WTC11 (cell line): Measurements from ENCODE around the gene WBP2. TPM values are rescaled to one million over a fixed set of nuclear protein-coding genes. Genes with fewer than 3 reads are reported as not detected.

Experiments used
- ATAC-seq: fragments of 200-7000 bp; cut with Tn5 transposase; 2 replicates; pipeline ENCODE4 v1.10.0; 2021; ENCODE audit warnings: mild to moderate bottlenecking, moderate library complexity
- CTCF ChIA-PET: fragments of 300-600 bp; sonication (Branson Sonifier 250); formaldehyde crosslinking; loops from one replicate; lab custom pipeline; 2021; ENCODE audit warnings: antibody characterized with exemption; lab: Charles Lee
- POLR2A ChIA-PET: fragments of 350-600 bp; sonication (Branson Sonifier 250); formaldehyde crosslinking; loops from one replicate; lab custom pipeline; 2021; ENCODE audit warnings: antibody characterized with exemption; lab: Charles Lee
- DNase-seq: peaks from one replicate; pipeline ENCODE4 v3.0.0; 2021; ENCODE audit warnings: low spot score
- H3K27ac Mint-ChIP-seq: 2 replicates; pipeline ENCODE4 v1.8.0; 2021; ENCODE audit warnings: mixed read lengths
- H3K27me3 Mint-ChIP-seq: 2 replicates; pipeline ENCODE4 v1.8.0; 2021; ENCODE audit warnings: low read depth, mild to moderate bottlenecking, moderate library complexity, mixed read lengths
- H3K36me3 Mint-ChIP-seq: 2 replicates; pipeline ENCODE4 v1.8.0; 2021; ENCODE audit warnings: mixed read lengths
- H3K4me1 Mint-ChIP-seq: 2 replicates; pipeline ENCODE4 v1.8.0; 2022; ENCODE audit warnings: mixed read lengths
- H3K4me3 Mint-ChIP-seq: 2 replicates; pipeline ENCODE4 v1.8.0; 2021; ENCODE audit warnings: mild to moderate bottlenecking, moderate library complexity, mixed read lengths
- H3K9me3 Mint-ChIP-seq: 2 replicates; pipeline ENCODE4 v1.8.0; 2021; ENCODE audit warnings: mixed read lengths
- ESRRA ChIP-seq: sonication (generic); formaldehyde crosslinking; IDR thresholded peaks from 2 replicates; pipeline ENCODE4 v1.8.1; 2022; ENCODE audit warnings: mild to moderate bottlenecking, missing genetic modification reagents, borderline replicate concordance
- FOXK1 ChIP-seq: sonication (generic); formaldehyde crosslinking; IDR thresholded peaks from 2 replicates; pipeline ENCODE4 v1.8.0; 2022; ENCODE audit warnings: mild to moderate bottlenecking, moderate library complexity, missing genetic modification reagents
- GTF2I ChIP-seq: fragments of 250-450 bp; sonication (Bioruptor Pico); conservative IDR thresholded peaks from 2 replicates; pipeline ENCODE4 v1.4.0; 2021; ENCODE audit warnings: mild to moderate bottlenecking
- NFE2L1 ChIP-seq: sonication (generic); formaldehyde crosslinking; IDR thresholded peaks from 2 replicates; pipeline ENCODE4 v1.8.1; 2023; ENCODE audit warnings: missing genetic modification reagents
- NR1H2 ChIP-seq: sonication (generic); formaldehyde crosslinking; IDR thresholded peaks from 2 replicates; pipeline ENCODE4 v1.9.0; 2021; ENCODE audit warnings: mild to moderate bottlenecking, moderate library complexity, missing genetic modification reagents
- ZNF423 ChIP-seq: fragments of 250-450 bp; sonication (Bioruptor Pico); IDR thresholded peaks from 2 replicates; pipeline ENCODE4 v2.1.2; 2022; ENCODE audit warnings: mild to moderate bottlenecking, moderate library complexity
- total RNA-seq: library from RNA; stranded (reverse); gene quantifications from 3 replicates; pipeline ENCODE4 v1.2.3, GENCODE V29; 2021
- TF ChIP-seq, protein P1 (sequence below): sonication (generic); formaldehyde crosslinking; IDR thresholded peaks from 2 replicates; pipeline ENCODE4 v1.8.0; 2023; ENCODE audit warnings: missing genetic modification reagents
- TF ChIP-seq, protein P2 (sequence below): sonication (generic); formaldehyde crosslinking; IDR thresholded peaks from 2 replicates; pipeline ENCODE4 v1.8.1; 2022; ENCODE audit warnings: missing genetic modification reagents, borderline replicate concordance
- TF ChIP-seq, protein P3 (sequence below): fragments of 250-450 bp; sonication (Bioruptor Pico); IDR thresholded peaks from 2 replicates; pipeline ENCODE4 v2.1.2; 2022; ENCODE audit warnings: mild to moderate bottlenecking, moderate library complexity
- TF ChIP-seq, protein P4 (sequence below): fragments of 250-450 bp; sonication (Bioruptor Pico); conservative IDR thresholded peaks from 2 replicates; pipeline ENCODE4 v1.9.0; 2021; ENCODE audit warnings: mild to moderate bottlenecking
- TF ChIP-seq, protein P5 (sequence below): fragments of 250-450 bp; sonication (Bioruptor Pico); IDR thresholded peaks from 2 replicates; pipeline ENCODE4 v1.8.0; 2021; ENCODE audit warnings: mild to moderate bottlenecking
- TF ChIP-seq, protein P6 (sequence below): sonication (generic); formaldehyde crosslinking; IDR thresholded peaks from 2 replicates; pipeline ENCODE4 v1.8.0; 2022; ENCODE audit warnings: mild to moderate bottlenecking, missing genetic modification reagents
- TF ChIP-seq, protein P7 (sequence below): sonication (generic); formaldehyde crosslinking; IDR thresholded peaks from 2 replicates; pipeline ENCODE4 v1.8.0; 2023; ENCODE audit warnings: missing genetic modification reagents, mild to moderate bottlenecking, borderline replicate concordance
- TF ChIP-seq, protein P8 (sequence below): fragments of 200-600 bp; IDR thresholded peaks from 2 replicates; pipeline ENCODE4 v1.8.0; 2022; ENCODE audit warnings: antibody characterized with exemption
- TF ChIP-seq, protein P9 (sequence below): sonication (generic); formaldehyde crosslinking; IDR thresholded peaks from 2 replicates; pipeline ENCODE4 v1.8.1; 2023; ENCODE audit warnings: mild to moderate bottlenecking, missing genetic modification reagents

WBP2 gene
- total RNA-seq, 1 experiment from 2014 or later, result 68.8 TPM

DNA sequence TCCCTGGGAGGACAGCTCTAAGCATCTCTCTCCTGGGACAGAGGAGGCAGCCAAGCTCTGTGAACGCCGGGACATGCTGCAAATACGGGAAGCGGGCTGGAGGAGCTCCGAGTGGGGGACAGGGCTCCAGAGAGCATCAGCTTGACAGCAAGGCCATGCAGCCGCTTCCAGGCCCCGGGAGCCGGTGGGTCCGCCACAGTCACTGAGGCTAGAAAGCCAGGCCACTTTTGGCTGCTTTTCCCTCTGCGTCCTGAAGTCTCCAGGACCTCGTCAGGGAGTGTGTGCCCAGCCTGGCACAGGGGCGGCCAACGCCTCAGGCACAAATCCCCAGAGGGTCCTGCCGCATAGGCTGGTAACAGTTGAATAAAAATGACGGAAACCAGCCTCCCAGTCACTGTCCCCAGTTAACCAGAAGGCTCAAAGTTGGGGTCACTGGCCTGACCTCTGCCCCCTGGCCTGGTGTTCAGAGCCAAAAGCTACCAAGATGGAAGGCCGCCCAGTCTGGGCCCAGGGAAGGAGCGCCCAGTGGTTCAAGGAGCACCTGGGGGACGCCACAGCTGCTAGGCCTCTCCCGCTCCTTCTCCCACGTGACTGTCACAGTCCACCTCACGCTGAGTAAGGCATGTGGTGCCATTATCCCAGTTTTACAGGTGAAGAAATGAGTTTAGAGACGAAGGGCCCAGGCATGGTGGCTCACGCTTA, 44.8 kb upstream of the WBP2 start:
- Mint-ChIP-seq H3K36me3 (peaks cover 16% of the 10 kb centered on the region), H3K27ac (no peak overlapping the region), H3K4me3 (no peak overlapping the region), H3K27me3 (no peaks in the 10 kb centered on the region), H3K9me3 (no peaks in the 10 kb centered on the region), H3K4me1 (peaks cover 16% of the 10 kb centered on the region)
- ATAC-seq, result no peak
- CTCF ChIA-PET, result interaction anchor here (0.8 to 1.9 kb wide), 4 partner anchors 15 to 105 kb away, joined by 3 to 5 read pairs (median 4); no protein-coding TSS in a partner anchor
- no peak for DNase-seq
- POLR2A ChIA-PET, result no interaction called here
- TF ChIP-seq FOXK1 (CRISPR knock-in tag), result no peak
- no peak for TF ChIP-seq NR1H2 (CRISPR knock-in tag)
- TF ChIP-seq, protein P1, sequence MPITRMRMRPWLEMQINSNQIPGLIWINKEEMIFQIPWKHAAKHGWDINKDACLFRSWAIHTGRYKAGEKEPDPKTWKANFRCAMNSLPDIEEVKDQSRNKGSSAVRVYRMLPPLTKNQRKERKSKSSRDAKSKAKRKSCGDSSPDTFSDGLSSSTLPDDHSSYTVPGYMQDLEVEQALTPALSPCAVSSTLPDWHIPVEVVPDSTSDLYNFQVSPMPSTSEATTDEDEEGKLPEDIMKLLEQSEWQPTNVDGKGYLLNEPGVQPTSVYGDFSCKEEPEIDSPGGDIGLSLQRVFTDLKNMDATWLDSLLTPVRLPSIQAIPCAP (CRISPR knock-in tag), result no peak
- TF ChIP-seq, protein P2, sequence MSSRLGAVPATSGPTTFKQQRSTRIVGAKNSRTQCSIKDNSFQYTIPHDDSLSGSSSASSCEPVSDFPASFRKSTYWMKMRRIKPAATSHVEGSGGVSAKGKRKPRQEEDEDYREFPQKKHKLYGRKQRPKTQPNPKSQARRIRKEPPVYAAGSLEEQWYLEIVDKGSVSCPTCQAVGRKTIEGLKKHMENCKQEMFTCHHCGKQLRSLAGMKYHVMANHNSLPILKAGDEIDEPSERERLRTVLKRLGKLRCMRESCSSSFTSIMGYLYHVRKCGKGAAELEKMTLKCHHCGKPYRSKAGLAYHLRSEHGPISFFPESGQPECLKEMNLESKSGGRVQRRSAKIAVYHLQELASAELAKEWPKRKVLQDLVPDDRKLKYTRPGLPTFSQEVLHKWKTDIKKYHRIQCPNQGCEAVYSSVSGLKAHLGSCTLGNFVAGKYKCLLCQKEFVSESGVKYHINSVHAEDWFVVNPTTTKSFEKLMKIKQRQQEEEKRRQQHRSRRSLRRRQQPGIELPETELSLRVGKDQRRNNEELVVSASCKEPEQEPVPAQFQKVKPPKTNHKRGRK (CRISPR knock-in tag), result no peak
- no peak for TF ChIP-seq GTF2I (CRISPR knock-in tag)
- TF ChIP-seq, protein P3, sequence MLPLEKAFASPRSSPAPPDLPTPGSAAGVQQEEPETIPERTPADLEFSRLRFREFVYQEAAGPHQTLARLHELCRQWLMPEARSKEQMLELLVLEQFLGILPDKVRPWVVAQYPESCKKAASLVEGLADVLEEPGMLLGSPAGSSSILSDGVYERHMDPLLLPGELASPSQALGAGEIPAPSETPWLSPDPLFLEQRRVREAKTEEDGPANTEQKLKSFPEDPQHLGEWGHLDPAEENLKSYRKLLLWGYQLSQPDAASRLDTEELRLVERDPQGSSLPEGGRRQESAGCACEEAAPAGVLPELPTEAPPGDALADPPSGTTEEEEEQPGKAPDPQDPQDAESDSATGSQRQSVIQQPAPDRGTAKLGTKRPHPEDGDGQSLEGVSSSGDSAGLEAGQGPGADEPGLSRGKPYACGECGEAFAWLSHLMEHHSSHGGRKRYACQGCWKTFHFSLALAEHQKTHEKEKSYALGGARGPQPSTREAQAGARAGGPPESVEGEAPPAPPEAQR, result no peak
- TF ChIP-seq ESRRA (CRISPR knock-in tag), result no peak
- TF ChIP-seq, protein P4, sequence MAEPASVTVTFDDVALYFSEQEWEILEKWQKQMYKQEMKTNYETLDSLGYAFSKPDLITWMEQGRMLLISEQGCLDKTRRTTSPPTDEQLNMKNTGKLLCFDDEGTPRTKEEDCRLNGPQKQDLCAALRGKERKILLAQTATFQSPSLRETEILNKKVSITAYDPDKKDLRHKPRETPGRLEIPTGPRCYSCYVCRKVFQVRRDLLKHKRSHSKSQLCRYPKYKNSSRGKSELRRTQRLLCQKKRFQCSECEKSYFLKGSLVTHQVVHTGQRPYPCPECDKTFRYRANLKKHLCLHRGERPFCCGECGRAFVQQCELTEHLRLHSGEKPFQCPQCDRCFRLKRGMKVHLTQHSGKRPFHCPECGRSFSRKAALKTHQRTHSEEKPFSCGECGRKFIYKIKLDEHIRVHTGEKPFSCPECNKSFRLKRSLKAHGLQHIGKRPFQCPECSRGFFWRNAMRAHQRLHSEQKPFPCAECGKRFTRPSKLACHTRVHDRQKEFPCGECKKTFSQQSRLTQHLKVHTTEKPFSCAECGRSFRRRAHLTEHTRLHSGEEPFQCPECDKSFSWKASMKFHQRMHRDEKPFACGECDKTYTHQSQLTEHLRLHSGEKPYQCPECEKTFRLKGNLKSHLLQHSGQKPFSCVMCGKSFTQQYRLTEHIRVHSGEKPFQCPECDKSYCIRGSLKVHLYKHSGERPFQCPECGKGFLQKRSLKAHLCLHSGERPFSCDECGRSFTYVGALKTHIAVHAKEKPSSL (CRISPR knock-in tag), result no peak
- TF ChIP-seq, protein P5, sequence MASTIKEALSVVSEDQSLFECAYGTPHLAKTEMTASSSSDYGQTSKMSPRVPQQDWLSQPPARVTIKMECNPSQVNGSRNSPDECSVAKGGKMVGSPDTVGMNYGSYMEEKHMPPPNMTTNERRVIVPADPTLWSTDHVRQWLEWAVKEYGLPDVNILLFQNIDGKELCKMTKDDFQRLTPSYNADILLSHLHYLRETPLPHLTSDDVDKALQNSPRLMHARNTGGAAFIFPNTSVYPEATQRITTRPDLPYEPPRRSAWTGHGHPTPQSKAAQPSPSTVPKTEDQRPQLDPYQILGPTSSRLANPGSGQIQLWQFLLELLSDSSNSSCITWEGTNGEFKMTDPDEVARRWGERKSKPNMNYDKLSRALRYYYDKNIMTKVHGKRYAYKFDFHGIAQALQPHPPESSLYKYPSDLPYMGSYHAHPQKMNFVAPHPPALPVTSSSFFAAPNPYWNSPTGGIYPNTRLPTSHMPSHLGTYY, result no peak

DNA sequence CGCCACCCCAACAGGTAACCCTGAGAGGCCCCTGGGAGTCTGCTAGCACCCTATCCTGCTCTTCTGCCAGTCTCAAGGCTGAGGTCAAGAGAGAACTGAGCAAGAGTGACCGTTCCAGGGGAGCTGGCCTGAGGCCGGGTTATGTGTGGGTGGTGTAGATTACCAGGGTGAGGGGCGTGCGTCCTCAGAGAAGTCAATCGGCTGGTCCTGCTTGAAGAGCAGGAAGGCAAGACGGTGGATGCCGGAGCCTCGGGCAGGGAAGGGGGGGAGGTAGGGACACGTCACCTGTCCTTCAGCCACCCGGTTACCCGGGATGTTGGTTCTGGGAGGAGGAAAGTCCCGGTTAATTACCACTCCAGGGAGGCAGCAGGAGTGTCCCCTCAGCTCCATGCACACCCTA, 44.2 kb upstream of the WBP2 start:
- no peak for DNase-seq
- no peak for ATAC-seq
- Mint-ChIP-seq H3K27ac (no peak overlapping the region), H3K4me3 (no peak overlapping the region), H3K27me3 (no peaks in the 10 kb centered on the region), H3K36me3 (peaks cover 16% of the 10 kb centered on the region), H3K9me3 (no peaks in the 10 kb centered on the region), H3K4me1 (peaks cover 19% of the 10 kb centered on the region)
- POLR2A ChIA-PET, result no interaction called here
- TF ChIP-seq NFE2L1 (CRISPR knock-in tag), result no peak
- no peak for TF ChIP-seq ZNF423 (CRISPR knock-in tag)
- TF ChIP-seq, protein P6, sequence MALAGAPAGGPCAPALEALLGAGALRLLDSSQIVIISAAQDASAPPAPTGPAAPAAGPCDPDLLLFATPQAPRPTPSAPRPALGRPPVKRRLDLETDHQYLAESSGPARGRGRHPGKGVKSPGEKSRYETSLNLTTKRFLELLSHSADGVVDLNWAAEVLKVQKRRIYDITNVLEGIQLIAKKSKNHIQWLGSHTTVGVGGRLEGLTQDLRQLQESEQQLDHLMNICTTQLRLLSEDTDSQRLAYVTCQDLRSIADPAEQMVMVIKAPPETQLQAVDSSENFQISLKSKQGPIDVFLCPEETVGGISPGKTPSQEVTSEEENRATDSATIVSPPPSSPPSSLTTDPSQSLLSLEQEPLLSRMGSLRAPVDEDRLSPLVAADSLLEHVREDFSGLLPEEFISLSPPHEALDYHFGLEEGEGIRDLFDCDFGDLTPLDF (CRISPR knock-in tag), result no peak
- TF ChIP-seq, protein P7, sequence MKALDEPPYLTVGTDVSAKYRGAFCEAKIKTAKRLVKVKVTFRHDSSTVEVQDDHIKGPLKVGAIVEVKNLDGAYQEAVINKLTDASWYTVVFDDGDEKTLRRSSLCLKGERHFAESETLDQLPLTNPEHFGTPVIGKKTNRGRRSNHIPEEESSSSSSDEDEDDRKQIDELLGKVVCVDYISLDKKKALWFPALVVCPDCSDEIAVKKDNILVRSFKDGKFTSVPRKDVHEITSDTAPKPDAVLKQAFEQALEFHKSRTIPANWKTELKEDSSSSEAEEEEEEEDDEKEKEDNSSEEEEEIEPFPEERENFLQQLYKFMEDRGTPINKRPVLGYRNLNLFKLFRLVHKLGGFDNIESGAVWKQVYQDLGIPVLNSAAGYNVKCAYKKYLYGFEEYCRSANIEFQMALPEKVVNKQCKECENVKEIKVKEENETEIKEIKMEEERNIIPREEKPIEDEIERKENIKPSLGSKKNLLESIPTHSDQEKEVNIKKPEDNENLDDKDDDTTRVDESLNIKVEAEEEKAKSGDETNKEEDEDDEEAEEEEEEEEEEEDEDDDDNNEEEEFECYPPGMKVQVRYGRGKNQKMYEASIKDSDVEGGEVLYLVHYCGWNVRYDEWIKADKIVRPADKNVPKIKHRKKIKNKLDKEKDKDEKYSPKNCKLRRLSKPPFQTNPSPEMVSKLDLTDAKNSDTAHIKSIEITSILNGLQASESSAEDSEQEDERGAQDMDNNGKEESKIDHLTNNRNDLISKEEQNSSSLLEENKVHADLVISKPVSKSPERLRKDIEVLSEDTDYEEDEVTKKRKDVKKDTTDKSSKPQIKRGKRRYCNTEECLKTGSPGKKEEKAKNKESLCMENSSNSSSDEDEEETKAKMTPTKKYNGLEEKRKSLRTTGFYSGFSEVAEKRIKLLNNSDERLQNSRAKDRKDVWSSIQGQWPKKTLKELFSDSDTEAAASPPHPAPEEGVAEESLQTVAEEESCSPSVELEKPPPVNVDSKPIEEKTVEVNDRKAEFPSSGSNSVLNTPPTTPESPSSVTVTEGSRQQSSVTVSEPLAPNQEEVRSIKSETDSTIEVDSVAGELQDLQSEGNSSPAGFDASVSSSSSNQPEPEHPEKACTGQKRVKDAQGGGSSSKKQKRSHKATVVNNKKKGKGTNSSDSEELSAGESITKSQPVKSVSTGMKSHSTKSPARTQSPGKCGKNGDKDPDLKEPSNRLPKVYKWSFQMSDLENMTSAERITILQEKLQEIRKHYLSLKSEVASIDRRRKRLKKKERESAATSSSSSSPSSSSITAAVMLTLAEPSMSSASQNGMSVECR (CRISPR knock-in tag), result no peak
- TF ChIP-seq, protein P8, sequence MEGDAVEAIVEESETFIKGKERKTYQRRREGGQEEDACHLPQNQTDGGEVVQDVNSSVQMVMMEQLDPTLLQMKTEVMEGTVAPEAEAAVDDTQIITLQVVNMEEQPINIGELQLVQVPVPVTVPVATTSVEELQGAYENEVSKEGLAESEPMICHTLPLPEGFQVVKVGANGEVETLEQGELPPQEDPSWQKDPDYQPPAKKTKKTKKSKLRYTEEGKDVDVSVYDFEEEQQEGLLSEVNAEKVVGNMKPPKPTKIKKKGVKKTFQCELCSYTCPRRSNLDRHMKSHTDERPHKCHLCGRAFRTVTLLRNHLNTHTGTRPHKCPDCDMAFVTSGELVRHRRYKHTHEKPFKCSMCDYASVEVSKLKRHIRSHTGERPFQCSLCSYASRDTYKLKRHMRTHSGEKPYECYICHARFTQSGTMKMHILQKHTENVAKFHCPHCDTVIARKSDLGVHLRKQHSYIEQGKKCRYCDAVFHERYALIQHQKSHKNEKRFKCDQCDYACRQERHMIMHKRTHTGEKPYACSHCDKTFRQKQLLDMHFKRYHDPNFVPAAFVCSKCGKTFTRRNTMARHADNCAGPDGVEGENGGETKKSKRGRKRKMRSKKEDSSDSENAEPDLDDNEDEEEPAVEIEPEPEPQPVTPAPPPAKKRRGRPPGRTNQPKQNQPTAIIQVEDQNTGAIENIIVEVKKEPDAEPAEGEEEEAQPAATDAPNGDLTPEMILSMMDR, result no peak
- TF ChIP-seq, protein P9, sequence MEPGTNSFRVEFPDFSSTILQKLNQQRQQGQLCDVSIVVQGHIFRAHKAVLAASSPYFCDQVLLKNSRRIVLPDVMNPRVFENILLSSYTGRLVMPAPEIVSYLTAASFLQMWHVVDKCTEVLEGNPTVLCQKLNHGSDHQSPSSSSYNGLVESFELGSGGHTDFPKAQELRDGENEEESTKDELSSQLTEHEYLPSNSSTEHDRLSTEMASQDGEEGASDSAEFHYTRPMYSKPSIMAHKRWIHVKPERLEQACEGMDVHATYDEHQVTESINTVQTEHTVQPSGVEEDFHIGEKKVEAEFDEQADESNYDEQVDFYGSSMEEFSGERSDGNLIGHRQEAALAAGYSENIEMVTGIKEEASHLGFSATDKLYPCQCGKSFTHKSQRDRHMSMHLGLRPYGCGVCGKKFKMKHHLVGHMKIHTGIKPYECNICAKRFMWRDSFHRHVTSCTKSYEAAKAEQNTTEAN (CRISPR knock-in tag), result no peak
- CTCF ChIA-PET, result interaction anchor here (0.8 to 1.9 kb wide), 5 partner anchors 15 to 115 kb away, joined by 3 to 5 read pairs (median 3); no protein-coding TSS in a partner anchor
